Stimulated activated CD4-positive, alpha-beta T cell treated with anti-CD3 and anti-CD28 coated beads, Interleukin-2, amount 100 ng/mL, for 4 hours (primary cell): ENCODE data around the gene NR2E3.
"Not testable (repeated sequence)": the region's sequence is repeated elsewhere in the genome, so short reads cannot be mapped to it uniquely, and the experiment has no call there.

ENCODE experiments used
- DNase-seq: peaks from one replicate; pipeline ENCODE4 v3.0.0-alpha.2; 2020; ENCODE audit warnings: low read depth

Gene NR2E3

GRCh38 chr15:71815301-71815700 lies 4.9 kb downstream of the NR2E3 start:
- no peak for DNase-seq

GRCh38 chr15:71817351-71817750 lies 7.0 kb downstream of the NR2E3 start:
- DNase-seq, result no peak

- no peak for DNase-seq
Observed at GRCh38 chr15:71820127-71820526, 9.8 kb downstream of the NR2E3 start.

- no peak for DNase-seq
Observed at GRCh38 chr15:71821547-71822129, 11.3 kb downstream of the NR2E3 start.

- no peak for DNase-seq
Observed at GRCh38 chr15:71822890-71823630, 12.7 kb downstream of the NR2E3 start.

- no peak for DNase-seq
Observed at GRCh38 chr15:71823801-71824200, 13.4 kb downstream of the NR2E3 start.

- DNase-seq, result no peak
Observed at GRCh38 chr15:71825021-71825730, 14.8 kb downstream of the NR2E3 start.

GRCh38 chr15:71826196-71826595 lies 15.8 kb downstream of the NR2E3 start:
- DNase-seq, result no peak

- DNase-seq, result no peak
Observed at GRCh38 chr15:71830981-71831380, 20.6 kb downstream of the NR2E3 start.

- DNase-seq, result no peak
Observed at GRCh38 chr15:71841563-71841962, 31.2 kb downstream of the NR2E3 start.

- DNase-seq, result no peak
Observed at GRCh38 chr15:71844916-71845315, 34.6 kb downstream of the NR2E3 start.

GRCh38 chr15:71853543-71853942 lies 43.2 kb downstream of the NR2E3 start:
- DNase-seq, result no peak

GRCh38 chr15:71858232-71858631 lies 47.9 kb downstream of the NR2E3 start:
- DNase-seq, result not testable (repeated sequence)
